C4-2B (cell line): ENCODE measurements around the gene SPINT1.

Experiments used
- H3K27ac ChIP-seq: fragments of 450-650 bp; 2 replicates; pipeline ENCODE4 v1.5.1; 2017
- ZFX ChIP-seq: fragments of 450-650 bp; IDR thresholded peaks from 2 replicates; pipeline ENCODE4 v1.6.1; 2017
- TF ChIP-seq, protein P1 (sequence below): fragments of 450-650 bp; conservative IDR thresholded peaks from 2 replicates; pipeline ENCODE4 v1.5.1; 2017; ENCODE audit warnings: mild to moderate bottlenecking

Gene SPINT1, protein sequence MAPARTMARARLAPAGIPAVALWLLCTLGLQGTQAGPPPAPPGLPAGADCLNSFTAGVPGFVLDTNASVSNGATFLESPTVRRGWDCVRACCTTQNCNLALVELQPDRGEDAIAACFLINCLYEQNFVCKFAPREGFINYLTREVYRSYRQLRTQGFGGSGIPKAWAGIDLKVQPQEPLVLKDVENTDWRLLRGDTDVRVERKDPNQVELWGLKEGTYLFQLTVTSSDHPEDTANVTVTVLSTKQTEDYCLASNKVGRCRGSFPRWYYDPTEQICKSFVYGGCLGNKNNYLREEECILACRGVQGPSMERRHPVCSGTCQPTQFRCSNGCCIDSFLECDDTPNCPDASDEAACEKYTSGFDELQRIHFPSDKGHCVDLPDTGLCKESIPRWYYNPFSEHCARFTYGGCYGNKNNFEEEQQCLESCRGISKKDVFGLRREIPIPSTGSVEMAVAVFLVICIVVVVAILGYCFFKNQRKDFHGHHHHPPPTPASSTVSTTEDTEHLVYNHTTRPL

DNA sequence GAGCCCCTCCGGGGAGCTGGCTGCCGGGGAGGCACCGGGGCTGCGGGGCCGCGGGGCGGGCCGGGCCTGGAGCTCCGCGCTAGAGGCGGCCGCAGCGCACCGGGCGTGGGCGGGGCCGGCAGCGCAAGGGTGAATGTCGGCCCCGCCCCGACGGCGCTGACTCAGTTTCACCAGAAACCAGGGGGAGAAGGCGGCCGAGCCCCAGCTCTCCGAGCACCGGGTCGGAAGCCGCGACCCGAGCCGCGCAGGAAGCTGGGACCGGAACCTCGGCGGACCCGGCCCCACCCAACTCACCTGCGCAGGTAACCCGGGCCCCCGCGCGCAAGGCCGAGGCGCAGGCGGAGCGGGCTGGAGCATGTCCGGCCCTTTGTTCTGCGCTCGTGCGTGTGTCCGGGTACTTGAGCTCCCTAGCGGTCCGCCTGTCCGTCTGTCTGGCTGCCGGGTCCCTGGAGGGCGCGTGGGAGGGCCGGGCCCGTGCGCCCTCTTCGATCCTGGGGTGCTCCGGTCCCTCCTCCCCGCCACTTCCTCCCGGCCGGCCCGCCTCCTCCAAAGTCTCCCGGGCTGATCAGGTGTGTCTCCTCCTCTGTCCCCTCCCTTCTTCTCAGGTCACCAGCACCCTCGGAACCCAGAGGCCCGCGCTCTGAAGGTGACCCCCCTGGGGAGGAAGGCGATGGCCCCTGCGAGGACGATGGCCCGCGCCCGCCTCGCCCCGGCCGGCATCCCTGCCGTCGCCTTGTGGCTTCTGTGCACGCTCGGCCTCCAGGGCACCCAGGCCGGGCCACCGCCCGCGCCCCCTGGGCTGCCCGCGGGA lies at the start of gene SPINT1:
Gene SPINT1 (plus strand): TSS at position 164 of the 811 bp plus-strand sequence. CDS start 507 bp downstream, at position 671.
- TF ChIP-seq ZFX, result peak; percentile 91
- TF ChIP-seq, protein P1, sequence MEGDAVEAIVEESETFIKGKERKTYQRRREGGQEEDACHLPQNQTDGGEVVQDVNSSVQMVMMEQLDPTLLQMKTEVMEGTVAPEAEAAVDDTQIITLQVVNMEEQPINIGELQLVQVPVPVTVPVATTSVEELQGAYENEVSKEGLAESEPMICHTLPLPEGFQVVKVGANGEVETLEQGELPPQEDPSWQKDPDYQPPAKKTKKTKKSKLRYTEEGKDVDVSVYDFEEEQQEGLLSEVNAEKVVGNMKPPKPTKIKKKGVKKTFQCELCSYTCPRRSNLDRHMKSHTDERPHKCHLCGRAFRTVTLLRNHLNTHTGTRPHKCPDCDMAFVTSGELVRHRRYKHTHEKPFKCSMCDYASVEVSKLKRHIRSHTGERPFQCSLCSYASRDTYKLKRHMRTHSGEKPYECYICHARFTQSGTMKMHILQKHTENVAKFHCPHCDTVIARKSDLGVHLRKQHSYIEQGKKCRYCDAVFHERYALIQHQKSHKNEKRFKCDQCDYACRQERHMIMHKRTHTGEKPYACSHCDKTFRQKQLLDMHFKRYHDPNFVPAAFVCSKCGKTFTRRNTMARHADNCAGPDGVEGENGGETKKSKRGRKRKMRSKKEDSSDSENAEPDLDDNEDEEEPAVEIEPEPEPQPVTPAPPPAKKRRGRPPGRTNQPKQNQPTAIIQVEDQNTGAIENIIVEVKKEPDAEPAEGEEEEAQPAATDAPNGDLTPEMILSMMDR, result no peak
- H3K27ac ChIP-seq, result peak within 1 kb of the TSS; percentile 93

DNA sequence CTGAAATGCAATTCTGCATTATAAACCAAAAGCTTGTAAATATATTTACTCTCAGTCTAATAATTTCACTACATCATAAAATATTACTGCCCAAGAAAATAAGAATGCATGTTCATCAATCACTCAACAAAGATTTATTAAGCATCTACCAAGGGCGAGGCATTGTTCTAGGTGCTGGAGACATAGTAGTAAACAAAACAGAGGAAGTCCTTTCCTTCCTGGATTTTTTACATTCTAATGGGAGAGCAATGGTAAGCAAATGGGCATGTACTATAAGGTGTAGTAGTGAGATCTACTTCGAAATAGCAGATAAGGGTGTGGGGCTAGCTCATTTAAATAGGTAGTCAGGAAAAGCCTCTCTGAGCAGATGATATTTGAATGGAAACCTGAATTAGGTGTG lies 47.8 kb upstream of the SPINT1 start:
- H3K27ac ChIP-seq, result no peak overlapping the region

DNA sequence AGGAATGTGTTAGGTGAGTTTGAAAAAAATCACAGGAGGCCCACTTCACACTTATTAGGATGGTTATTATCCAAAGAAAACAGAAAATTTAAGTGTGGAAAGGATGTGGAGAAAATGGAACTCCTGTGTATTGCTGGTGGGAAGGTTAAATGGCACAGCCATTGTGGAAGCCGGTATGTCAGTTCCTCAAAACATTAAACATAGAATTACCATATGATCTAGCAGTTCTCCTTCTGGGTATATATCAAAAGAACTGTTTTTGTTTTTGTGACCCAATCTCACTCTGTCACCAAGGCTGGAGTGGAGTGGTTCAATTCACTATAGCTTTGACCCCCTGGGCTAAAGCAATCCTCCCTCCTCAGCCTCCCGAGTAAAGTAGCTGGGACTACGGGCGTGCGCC lies 47.3 kb upstream of the SPINT1 start:
- no peak overlapping the region for H3K27ac ChIP-seq

More for the DNA sequence above, 47.8 kb upstream of the SPINT1 start:
- TF ChIP-seq, protein P1, result no peak
- no peak for TF ChIP-seq ZFX

DNA sequence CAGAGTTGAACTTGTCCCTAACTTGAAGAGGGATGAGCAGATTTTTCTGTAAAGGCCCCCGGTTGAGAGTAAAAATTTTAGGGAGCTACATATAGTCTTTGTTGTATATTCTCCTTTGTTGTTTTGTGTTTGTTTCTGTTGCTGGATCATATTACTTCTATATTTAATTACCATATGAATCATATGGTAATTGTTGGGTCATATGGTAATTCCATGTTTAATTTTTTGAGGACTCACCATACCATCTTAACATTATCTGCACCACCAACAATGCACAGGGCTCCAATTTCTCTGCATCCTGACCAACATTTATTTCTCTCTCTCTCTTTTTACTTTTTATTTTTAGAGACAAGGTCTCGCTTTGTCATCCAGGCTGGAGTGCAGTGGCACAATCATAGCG lies 44.3 kb upstream of the SPINT1 start:
- no peak overlapping the region for H3K27ac ChIP-seq
- TF ChIP-seq, protein P1, result no peak
- TF ChIP-seq ZFX, result no peak

More for the DNA sequence above, 47.3 kb upstream of the SPINT1 start:
- TF ChIP-seq, protein P1, result no peak
- no peak for TF ChIP-seq ZFX

DNA sequence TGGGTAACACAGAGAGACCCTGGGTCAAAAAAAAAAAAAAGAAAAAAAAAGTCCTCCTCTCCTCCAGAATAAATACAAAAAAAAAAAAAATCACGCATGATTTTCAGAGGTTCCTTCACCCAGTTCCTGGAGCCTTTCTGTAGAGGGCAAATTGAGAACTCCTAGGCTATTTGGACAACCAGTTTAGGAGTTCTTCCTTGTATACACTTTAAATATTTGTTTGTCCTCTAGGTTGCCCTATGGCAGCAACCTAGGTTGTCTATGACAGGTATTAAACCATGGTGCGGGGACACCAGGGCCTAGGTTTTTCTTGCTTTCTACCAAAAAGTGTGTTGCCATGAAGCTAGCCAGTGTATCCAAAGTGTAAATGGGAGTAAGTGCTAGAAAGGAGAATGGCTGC lies 40.8 kb upstream of the SPINT1 start:
- peak overlapping the region; percentile 82 for H3K27ac ChIP-seq
- no peak for TF ChIP-seq ZFX
- TF ChIP-seq, protein P1, result no peak

DNA sequence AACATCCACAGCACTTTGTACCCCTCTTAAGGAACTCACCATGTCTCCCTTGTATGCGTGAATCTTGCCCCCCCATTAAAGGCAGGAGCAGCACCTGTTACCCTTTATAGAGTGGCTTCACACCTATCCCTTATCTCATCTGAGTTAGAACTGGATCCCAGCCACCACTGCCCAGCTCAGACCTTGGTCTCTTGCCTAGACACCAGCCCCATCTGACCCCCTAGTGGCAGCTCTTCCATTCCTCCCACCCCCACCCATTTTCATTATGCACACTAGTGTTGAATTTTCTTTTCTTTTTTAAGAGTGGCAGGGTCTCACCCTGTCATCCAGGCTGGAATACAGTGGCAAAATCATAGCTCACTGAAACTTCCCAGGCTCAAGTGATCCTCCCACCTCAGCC lies 40.2 kb upstream of the SPINT1 start:
- no peak for TF ChIP-seq ZFX
- TF ChIP-seq, protein P1, result no peak; the same call in 1 of the 2 replicates
- H3K27ac ChIP-seq, result peak overlapping the region; percentile 82

DNA sequence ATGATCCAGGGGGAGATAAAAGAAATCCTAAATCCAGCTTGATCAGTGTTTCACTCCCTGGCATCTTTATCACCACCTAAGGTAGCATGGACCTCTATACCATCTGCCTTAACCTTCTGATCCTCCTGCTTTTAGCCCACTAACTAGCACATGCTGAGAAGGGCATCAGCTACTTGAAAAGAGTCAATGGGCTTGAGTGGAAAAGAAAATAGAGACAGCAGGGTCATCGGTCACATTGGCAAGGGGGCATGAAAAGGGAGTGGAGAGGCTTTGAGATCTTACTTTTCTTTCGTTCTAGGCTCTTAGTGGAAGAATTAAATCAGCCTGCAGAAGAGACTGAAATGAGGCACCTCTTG lies 37.2 kb upstream of the SPINT1 start:
- TF ChIP-seq, protein P1, result no peak
- TF ChIP-seq ZFX, result no peak
- H3K27ac ChIP-seq, result peak overlapping the region; percentile 92
